HG02798 (cell line): ENCODE results near the gene SDK1.

Experiments used
- ATAC-seq: cut with Tn5 transposase; IDR thresholded peaks from one replicate; pipeline ENCODE4 v1.9.1; 2021; ENCODE audit warnings: mild to moderate bottlenecking; ENCODE audit not compliant: unreplicated experiment, poor library complexity

SDK1 gene

DNA sequence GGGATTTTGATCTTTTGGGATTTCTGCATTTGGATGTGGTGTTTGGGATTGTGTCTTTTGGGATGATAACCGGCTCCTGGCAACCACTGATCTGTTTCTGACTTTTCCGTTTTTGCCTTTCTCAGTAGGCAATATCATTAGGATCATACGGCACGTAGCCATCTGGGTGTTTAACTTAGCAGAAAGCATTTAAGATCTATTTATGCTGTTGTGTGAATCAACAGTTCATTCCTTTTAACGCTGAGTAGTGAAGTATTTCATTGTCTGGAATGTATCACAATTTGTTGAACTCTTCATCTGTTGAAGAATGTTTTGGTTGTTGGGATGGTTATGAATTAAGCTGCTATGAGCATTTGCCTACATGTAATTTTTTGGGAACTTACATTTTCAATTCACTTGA lies 459.6 kb downstream of the SDK1 start:
- no peak for ATAC-seq

- ATAC-seq, result no peak
Measured at GRCh38 chr7:3762146-3762831, 461.2 kb downstream of the SDK1 start.

DNA sequence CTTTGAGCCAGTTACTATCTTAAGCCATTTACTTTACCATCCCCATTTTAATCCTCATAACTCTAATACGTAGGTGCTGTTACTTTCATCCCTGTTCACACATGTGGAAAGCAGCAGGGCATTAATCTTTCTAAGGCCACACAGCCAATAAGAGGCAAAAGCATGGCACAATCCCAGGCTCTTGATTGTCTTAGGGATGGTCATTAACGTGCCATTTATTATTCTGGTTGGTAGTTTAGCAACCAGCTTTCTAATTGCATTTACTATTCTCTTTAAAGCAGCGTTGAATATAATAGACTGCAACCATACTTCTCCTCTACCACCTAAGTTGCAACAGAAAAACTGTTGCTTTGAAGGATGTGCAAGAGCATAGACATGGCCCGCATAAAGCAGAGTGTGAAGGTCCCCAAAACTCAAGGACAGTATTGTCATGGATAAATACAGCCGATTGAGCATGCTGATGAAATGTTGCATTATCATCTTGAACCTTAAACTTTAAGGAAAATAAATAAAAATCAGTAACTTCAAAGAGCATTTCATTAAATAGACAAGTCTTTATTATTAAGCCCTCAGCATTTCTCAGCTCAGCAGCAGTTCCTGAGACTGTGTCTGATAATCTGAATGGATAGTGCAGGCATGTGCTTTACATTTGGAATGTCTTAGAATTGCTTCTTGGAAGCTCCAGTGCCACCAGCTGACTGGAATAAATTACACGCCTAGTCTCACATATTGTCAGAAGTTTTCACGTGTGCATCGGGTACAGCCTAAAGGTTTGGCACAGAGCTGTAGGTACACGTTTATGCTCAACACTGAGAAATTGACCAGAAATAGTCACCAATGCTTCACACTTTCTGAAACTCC lies 467.1 kb downstream of the SDK1 start:
- no peak for ATAC-seq

DNA sequence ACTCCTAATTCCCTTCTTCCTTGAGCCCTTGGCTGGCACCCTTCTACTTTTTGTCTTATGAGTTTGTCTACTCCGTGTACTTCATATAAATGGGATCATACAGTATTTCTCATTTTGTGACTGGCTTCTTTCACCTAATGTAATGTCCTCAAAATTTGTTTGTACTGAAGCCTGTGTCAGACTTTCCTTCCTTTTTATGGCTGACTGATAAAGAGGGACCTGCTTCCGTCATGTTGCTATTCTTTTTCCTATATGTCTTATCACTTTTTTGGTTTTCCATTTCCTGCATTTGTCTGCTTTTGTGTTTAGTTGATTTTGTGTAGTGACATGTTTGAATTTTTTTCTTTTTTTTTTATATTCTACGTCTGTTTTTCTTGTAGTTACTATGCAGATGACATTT lies 470.9 kb downstream of the SDK1 start:
- no peak for ATAC-seq

GRCh38 chr7:3778345-3778744 lies 477.3 kb downstream of the SDK1 start:
- ATAC-seq, result no peak

GRCh38 chr7:3780016-3780415 lies 479.0 kb downstream of the SDK1 start:
- ATAC-seq, result no peak

- ATAC-seq, result no peak
Measured at GRCh38 chr7:3780525-3780924, 479.5 kb downstream of the SDK1 start.

DNA sequence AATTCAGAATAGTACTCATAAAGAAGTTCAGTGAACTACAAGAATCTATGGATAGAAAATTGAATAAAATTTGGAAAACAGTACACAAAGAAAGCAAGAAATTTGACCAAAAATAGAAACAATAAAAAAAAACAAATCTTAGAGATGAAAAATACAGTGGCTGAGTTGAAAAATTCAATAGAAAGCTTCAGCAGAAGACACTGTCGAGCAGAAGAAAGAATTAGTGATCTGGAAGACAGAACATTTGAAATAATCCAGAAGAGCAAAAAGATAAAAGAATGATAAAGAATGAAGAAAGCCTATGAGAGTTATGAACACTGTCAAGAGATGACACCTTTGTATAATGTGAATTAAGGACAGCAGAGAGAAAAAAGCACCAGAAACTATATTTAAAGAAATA lies 480.6 kb downstream of the SDK1 start:
- no peak for ATAC-seq

DNA sequence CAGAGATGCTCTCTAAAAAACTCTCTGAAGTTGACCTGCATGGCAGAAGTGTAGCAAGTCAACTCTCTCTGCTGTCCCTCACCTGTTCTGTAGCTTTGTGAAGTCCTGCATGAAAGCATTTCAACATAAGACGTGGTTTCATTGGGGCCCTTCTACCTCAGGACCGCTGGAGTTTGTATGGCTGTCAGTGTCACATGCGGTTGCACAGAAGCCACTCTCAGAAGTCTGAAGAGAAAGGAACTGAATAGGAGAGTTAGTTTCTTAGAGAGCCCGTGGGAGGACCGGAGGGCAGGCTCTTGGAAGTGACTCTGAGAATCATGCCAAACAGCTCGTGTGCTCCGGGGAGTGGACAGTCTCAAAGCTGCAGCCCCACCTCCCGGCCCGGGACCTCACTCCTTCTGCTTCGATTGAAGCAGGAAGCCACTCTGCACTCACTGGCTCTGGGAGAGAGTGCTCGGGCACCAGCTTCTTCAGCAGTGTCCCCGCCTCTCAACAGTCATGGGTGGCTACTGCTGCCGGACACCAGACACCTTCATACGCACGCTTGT lies 486.7 kb downstream of the SDK1 start:
- ATAC-seq, result no peak

DNA sequence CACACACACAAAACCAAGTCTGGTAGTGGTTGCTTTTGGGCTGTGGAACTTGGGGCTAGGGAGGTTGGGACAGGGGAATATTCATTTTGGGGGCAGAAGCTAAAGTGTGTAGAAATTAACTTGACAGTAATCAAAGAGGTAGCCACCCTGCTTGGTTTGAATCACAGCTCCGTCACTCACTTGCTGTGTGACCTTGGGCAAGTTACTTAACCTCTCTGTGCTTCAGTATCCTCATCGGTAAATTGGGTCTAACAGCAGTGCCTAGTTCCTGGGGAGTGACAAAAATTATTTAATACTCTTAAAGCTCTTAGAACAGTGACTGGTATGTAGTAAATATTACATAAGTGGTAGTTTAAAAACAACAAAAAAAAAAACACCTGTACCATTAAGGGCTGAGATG lies 489.8 kb downstream of the SDK1 start:
- ATAC-seq, result no peak

- no peak for ATAC-seq
Measured at GRCh38 chr7:3791327-3791726, 490.3 kb downstream of the SDK1 start.

- ATAC-seq, result no peak
Measured at GRCh38 chr7:3795141-3795540, 494.1 kb downstream of the SDK1 start.

DNA sequence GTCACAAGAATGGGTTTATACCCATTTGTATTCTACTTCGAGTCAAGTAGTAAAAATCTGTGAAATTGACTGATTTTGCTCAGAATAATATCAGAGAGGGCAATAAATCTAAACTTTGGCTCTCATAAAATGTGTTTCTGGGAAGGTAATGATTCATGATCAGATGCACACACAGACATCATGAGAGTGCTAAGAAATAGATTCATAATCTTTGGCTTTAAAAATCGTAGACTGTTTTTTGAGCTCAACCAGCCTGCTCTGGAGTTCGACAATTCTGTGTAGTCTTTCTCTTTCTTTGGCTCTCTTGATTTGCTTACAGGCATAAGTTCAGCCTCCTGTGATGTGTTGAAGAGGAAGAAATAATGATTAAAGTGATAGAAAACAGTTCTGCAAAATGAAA lies 494.7 kb downstream of the SDK1 start:
- ATAC-seq, result no peak

GRCh38 chr7:3805151-3805550 lies 504.1 kb downstream of the SDK1 start:
- ATAC-seq, result no peak

DNA sequence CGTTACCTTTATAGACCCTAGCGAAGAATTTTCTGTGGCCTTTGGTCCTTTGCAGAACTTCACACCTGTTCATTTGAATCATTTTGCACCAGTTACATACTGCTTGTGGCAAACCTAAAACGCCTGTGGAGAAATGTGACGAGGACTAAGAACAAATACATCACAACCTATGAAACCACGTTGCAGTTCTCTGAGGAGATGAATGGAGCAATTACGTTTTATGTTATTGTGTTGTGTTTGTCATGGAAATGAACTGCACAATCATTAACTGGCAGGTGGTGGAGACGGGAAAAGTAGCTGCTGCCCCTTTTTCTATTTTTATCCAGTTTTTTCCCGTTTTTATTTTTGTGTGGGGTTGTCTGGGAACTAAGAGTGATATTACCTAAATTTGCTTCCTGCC lies 505.5 kb downstream of the SDK1 start:
- ATAC-seq, result no peak

DNA sequence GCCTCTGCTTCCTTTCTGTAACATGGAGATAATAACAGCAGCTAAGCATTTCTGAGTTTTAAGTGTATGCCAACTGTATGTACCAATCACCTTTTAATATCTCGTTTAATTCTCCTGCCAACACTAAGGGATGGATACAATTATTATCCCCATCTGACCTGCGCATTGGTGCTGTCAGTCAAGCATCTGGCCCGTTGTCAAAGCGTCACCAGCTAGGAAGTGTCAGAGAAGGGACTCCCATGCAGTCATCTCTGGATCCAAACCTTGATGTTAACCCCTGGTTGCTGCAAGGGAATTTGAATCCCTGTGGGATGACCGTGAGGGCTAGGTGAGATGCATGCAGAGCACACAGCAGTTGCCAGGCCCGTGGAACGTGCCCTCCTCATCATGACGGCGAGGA lies 506.8 kb downstream of the SDK1 start:
- ATAC-seq, result no peak

GRCh38 chr7:3821488-3821887 lies 520.4 kb downstream of the SDK1 start:
- no peak for ATAC-seq

- no peak for ATAC-seq
Measured at GRCh38 chr7:3825491-3825890, 524.4 kb downstream of the SDK1 start.

- ATAC-seq, result no peak
Measured at GRCh38 chr7:3832199-3832598, 531.1 kb downstream of the SDK1 start.

DNA sequence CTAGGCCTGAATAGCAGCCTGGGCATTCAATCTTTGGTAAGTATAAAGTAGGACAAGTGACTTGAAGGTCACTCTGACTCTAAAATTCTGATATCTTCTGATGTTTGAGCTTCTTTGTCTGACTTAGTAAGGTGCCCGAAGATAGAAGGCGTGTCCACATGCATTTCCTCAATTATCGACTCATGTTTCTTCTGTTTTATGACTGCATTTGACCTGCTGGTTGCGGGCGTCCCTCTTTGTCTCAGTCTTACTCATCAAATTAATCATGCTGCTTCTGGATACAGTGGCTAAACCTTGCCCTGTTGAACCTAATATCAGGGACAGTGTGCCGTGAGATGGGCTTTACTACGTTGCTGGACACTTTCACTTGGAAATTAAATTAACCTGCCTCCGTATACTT lies 534.1 kb downstream of the SDK1 start:
- no peak for ATAC-seq

DNA sequence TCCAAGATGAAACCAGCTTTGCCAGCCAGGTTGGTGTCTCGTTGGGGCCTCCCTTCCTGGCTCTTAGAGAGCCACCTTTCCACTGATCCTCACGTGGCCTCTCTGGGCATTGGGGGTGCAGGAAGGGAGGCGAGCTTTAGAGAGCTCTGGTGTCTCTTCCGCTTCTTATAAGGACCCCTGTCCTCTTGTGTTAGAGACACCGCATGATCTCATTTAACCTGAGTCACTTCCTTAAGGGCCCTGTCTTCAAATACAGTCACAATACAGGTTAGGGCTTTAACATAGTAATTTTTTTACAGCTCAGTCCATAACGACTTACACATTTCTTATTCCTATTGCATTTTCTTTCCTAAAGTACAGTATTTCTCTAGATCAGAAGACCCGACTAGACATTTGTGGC lies 535.8 kb downstream of the SDK1 start:
- no peak for ATAC-seq
